ENCODE measurements around the gene SSX2IP. TPM values are rescaled to one million over a fixed set of nuclear protein-coding genes. Genes with fewer than 3 reads are reported as not detected.
A peak's percentile ranks its signal among the peaks of the same experiment; 100 is the strongest.

SSX2IP gene
- total and polyA plus RNA-seq, 2 experiments from 2014 or later, result 12.3 to 20.5 TPM

DNA sequence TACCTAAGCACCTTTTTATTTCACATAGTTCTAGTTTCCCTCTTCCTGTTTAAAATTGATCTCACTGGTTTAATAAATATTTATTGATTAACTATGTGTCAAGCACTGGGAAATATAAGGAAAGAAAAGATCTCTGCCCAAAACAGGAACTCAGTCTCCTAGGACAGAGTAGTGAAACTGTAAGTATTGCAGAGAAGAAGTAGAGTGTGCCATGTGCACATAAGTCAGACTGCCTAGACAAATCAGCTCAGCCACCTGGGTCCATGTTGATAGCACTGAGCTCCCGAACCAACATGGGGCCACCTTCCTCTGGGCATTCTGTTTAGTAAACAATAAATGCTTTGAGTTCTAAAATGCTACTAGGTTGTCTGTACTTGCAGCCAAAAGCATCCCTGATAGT is 9.8 kb upstream of the SSX2IP start:
- TF ChIP-seq, protein P1, sequence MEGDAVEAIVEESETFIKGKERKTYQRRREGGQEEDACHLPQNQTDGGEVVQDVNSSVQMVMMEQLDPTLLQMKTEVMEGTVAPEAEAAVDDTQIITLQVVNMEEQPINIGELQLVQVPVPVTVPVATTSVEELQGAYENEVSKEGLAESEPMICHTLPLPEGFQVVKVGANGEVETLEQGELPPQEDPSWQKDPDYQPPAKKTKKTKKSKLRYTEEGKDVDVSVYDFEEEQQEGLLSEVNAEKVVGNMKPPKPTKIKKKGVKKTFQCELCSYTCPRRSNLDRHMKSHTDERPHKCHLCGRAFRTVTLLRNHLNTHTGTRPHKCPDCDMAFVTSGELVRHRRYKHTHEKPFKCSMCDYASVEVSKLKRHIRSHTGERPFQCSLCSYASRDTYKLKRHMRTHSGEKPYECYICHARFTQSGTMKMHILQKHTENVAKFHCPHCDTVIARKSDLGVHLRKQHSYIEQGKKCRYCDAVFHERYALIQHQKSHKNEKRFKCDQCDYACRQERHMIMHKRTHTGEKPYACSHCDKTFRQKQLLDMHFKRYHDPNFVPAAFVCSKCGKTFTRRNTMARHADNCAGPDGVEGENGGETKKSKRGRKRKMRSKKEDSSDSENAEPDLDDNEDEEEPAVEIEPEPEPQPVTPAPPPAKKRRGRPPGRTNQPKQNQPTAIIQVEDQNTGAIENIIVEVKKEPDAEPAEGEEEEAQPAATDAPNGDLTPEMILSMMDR (IDR thresholded peaks at IDR 0.05; ENCODE audit: low read depth, low read length), result no peak
- no peak for DNase-seq (ENCODE audit: low read depth in 1 of 2, low spot score in 1 of 2)
- Histone ChIP-seq H3K27me3 (no peaks in the 10 kb centered on the region), H3K9me3 (ENCODE audit: low read depth) (no peaks in the 10 kb centered on the region), H3K27ac (no peak overlapping the region), H3K4me1 (ENCODE audit: low read depth) (peaks cover 15% of the 10 kb centered on the region), H3K4me3 (no peak overlapping the region), H3K36me3 (no peaks in the 10 kb centered on the region)

DNA sequence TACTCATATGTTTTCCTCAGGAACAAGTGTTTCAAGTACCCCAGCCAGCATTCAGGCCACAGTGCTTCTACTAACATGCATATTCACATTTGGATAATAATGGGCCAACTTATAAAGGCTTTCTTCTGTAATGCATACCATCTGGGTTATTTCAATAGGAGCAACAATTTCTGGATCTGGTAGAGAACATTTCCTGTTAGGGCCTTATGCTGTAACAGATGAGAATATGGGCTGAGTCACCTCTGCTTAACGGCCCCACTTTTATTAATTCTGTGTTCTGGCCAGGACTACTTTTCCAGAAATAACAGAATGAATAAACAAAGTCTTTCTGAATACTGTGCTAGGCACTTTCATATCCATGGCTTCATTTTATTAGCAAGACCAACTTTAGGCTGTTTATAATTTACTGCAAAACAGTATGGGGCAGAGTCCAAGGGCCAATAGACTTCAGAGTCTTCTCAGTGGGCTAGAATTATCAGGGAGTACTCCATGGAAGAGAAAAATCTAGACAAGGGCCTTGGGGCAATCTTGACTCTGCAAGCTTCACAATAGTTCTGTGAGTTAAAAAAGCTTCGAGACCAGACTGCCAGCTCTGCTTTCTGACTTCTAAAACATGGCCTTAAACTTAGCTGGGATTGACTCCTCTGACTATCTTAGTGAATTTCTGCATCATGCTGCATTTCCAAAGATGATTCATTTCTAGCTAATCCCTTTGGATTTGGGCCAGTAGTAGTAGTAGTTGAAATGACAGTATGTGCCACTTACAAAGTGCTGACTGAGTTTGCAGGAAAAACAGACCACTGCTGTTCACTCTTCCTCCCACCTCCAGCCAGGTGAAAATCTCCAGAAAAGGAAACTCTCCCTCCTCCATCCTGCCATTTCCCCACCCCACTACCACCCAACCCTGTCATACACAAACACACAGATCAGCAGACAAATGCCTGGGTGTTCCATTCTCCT is 8.2 kb upstream of the SSX2IP start:
- H3K27me3 ChIP-seq, result no peaks in the 10 kb centered on the region
- peaks cover 12% of the 10 kb centered on the region for H3K4me1 ChIP-seq (ENCODE audit: low read depth)
- H3K36me3 ChIP-seq, result no peaks in the 10 kb centered on the region
- no peak overlapping the region for H3K27ac ChIP-seq
- H3K4me3 ChIP-seq, result no peak overlapping the region
- H3K9me3 ChIP-seq (ENCODE audit: low read depth), result no peaks in the 10 kb centered on the region
- TF ChIP-seq, protein P1 (IDR thresholded peaks at IDR 0.05; ENCODE audit: low read depth, low read length), result no peak
- DNase-seq (ENCODE audit: low read depth in 1 of 2, low spot score in 1 of 2), result peak in 1 of 2 donors; percentile 89

DNA sequence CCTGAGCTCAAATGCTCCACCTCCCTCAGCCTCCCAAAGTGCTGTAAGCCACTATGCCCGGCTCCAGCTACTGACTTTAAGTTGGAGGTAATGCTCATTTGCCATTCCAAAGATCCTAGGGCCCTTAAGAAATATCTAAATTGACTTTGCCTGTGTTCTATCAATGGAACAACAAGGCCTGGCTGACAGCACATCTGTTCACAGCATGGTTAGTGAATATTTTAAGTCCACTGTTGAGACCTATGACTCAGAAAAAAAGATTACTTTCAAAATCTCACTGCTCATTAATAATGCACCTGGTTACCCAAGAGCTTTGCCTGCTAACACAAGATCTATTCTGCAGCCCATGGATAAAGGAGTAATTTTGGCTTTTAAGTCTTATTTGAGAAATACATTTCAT is 3.5 kb upstream of the SSX2IP start:
- TF ChIP-seq, protein P1 (IDR thresholded peaks at IDR 0.05; ENCODE audit: low read depth, low read length), result no peak
- Histone ChIP-seq H3K9me3 (ENCODE audit: low read depth) (no peaks in the 10 kb centered on the region), H3K4me1 (ENCODE audit: low read depth) (peaks cover 10% of the 10 kb centered on the region), H3K36me3 (no peaks in the 10 kb centered on the region), H3K27ac (no peak overlapping the region), H3K27me3 (no peaks in the 10 kb centered on the region), H3K4me3 (no peak overlapping the region)
- no peak for DNase-seq (ENCODE audit: low read depth in 1 of 2, low spot score in 1 of 2)

DNA sequence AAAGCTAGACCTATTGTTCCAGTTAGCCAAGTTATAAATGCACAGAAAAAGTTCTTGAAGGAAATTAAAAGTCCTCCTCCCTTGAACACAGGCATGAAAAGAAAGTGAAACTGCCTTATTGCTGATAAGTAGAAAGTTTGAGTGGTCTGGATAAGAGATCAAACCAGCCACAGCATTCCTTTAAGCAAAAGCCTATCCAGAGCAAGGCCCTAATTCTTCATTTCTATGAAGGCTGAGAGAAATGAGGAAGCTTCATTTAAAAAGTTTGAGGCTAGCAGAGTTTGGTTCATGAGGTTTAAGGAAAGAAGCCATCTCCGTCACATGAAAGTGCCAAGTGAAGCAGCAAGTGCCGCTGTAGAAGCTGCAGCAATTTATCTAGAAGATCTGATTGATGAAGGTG is 2.7 kb upstream of the SSX2IP start:
- H3K36me3 ChIP-seq, result no peaks in the 10 kb centered on the region
- TF ChIP-seq, protein P1 (IDR thresholded peaks at IDR 0.05; ENCODE audit: low read depth, low read length), result no peak
- no peak for DNase-seq (ENCODE audit: low read depth in 1 of 2, low spot score in 1 of 2)
- H3K4me3 ChIP-seq, result no peak overlapping the region
- no peak overlapping the region for H3K27ac ChIP-seq
- no peaks in the 10 kb centered on the region for H3K9me3 ChIP-seq (ENCODE audit: low read depth)
- H3K4me1 ChIP-seq (ENCODE audit: low read depth), result peaks cover 18% of the 10 kb centered on the region
- H3K27me3 ChIP-seq, result no peaks in the 10 kb centered on the region

DNA sequence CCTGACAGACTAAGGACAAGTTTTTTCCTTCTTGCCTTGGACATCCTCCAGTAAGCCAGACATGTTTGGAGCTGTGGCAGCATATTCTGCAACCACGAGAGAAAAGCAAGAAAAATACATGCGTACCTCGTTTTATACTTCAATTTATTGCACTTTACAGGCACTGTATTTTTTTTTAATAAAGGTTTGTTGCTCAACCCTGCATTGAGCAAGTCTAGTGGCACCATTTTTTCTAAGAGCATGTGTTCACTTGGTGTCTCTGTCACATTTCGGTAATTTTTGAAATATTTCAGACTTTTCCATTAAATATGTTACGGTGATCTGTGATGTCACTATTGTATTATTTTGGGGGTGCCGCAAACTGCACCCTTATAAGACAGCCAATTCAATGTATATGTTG is 2.1 kb upstream of the SSX2IP start:
- Histone ChIP-seq H3K4me1 (ENCODE audit: low read depth) (peaks cover 18% of the 10 kb centered on the region), H3K27ac (no peak overlapping the region), H3K27me3 (no peaks in the 10 kb centered on the region), H3K36me3 (no peaks in the 10 kb centered on the region), H3K9me3 (ENCODE audit: low read depth) (no peaks in the 10 kb centered on the region), H3K4me3 (no peak overlapping the region)
- DNase-seq (ENCODE audit: low read depth in 1 of 2, low spot score in 1 of 2), result no peak
- TF ChIP-seq, protein P1 (IDR thresholded peaks at IDR 0.05; ENCODE audit: low read depth, low read length), result no peak
